ENCODE data around the gene ZBTB7C.

GRCh38 chr18:48203961-48204666, 205.1 kb downstream of the ZBTB7C start:
- TF ChIP-seq CTCF (conservative IDR thresholded peaks at IDR 0.05; ENCODE audit: low read depth, low read length) = no peak
- no peak for TF ChIP-seq FOS (IDR thresholded peaks at IDR 0.05; ENCODE audit: low read depth, low read length)
